K562 (cell line): Measurements from ENCODE around the gene ISCA1. TPM values are rescaled to one million over a fixed set of nuclear protein-coding genes. Genes with fewer than 3 reads are reported as not detected.

Experiments used
- EWSR1 ChIP-seq: fragments of 450-650 bp; IDR thresholded peaks from 2 replicates; pipeline ENCODE4 v1.6.1; 2018; ENCODE audit warnings: borderline replicate concordance, mild to moderate bottlenecking, low read depth, moderate library complexity; ENCODE audit not compliant: partially characterized antibody
- FOXJ2 ChIP-seq: fragments of 200-800 bp; sonication (Bioruptor generic); IDR thresholded peaks from 2 replicates; pipeline ENCODE4 v1.6.1; 2016; ENCODE audit warnings: missing genetic modification characterization, missing compliant biosample characterization
- HDAC1 ChIP-seq, 2 experiments: fragments of 450-650 bp; IDR thresholded peaks; 2 replicates each; pipeline ENCODE4 v1.6.1; 2016 to 2017; ENCODE audit warnings: inconsistent platforms in 1 of 2, mild to moderate bottlenecking in 1 of 2, moderate library complexity in 1 of 2
- KLF6 ChIP-seq: fragments of 250-450 bp; sonication (Bioruptor Pico); IDR thresholded peaks from 2 replicates; pipeline ENCODE4 v1.4.0; 2020; ENCODE audit warnings: mild to moderate bottlenecking, moderate library complexity, borderline replicate concordance
- MEIS2 ChIP-seq: fragments of 450-650 bp; IDR thresholded peaks from 2 replicates; pipeline ENCODE4 v1.6.1; 2014; ENCODE audit warnings: mild to moderate bottlenecking; ENCODE audit not compliant: partially characterized antibody
- NFE2L1 ChIP-seq: fragments of 450-650 bp; IDR thresholded peaks from 2 replicates; pipeline ENCODE4 v1.6.1; 2016; ENCODE audit warnings: missing genetic modification characterization, low read depth, mild to moderate bottlenecking, missing compliant biosample characterization, moderate library complexity, borderline replicate concordance
- NR4A1 ChIP-seq, 2 experiments: fragments of 250-450 bp in 1 of 2; fragments of 450-650 bp in 1 of 2; sonication (Bioruptor Pico) in 1 of 2; IDR thresholded peaks; 2 replicates each; pipeline versions ENCODE4 v1.4.0 to v1.6.1; 2016 to 2020; ENCODE audit warnings: mild to moderate bottlenecking in 2 of 2, missing compliant biosample characterization in 1 of 2, missing genetic modification characterization in 1 of 2, moderate library complexity in 1 of 2
- PHF21A ChIP-seq: fragments of 450-650 bp; IDR thresholded peaks from 2 replicates; pipeline ENCODE4 v1.6.1; 2017; ENCODE audit warnings: low read depth, borderline replicate concordance
- ZBED1 ChIP-seq: IDR thresholded peaks from 2 replicates; pipeline ENCODE4 v1.6.1; 2014
- ZBTB33 ChIP-seq: sonication (generic); formaldehyde crosslinking; IDR thresholded peaks from 2 replicates; pipeline ENCODE4 v1.8.1; 2023; ENCODE audit warnings: mild to moderate bottlenecking, missing genetic modification reagents
- ZNF12 ChIP-seq: sonication (generic); formaldehyde crosslinking; IDR thresholded peaks from 2 replicates; pipeline ENCODE4 v1.4.0; 2020; ENCODE audit warnings: mild to moderate bottlenecking, missing genetic modification reagents
- ZNF143 ChIP-seq: sonication (generic); formaldehyde crosslinking; IDR thresholded peaks from 2 replicates; pipeline ENCODE4 v1.9.0; 2022; ENCODE audit warnings: mild to moderate bottlenecking, missing genetic modification reagents
- ZNF717 ChIP-seq: fragments of 250-450 bp; sonication (Bioruptor Pico); IDR thresholded peaks from 2 replicates; pipeline ENCODE4 v1.5.0; 2021
- polyA plus RNA-seq, 8 experiments: library from polyadenylated mRNA; depleted of rRNA in 4 of 8; stranded (reverse) in 5 of 8; unstranded in 3 of 8; fragments of >200 nt; fragmentation: Nextera tagmentation in 2 of 8; fragmentation: Illumina TruSeq in 1 of 8; extraction: Ambion mirVana in 2 of 8; extraction: Trizol in 1 of 8; gene quantifications; 2 replicates each; pipeline versions ENCODE4 v1.2.1 to v1.2.3, GENCODE V29; 2011 to 2014; ENCODE audit warnings: inconsistent platforms in 1 of 8, missing spikeins in 1 of 8
- total RNA-seq, 7 experiments: library from RNA; depleted of rRNA in 6 of 7; stranded (reverse); fragments of >200 nt in 6 of 7; fragmentation: Illumina TruSeq in 2 of 7; extraction: Trizol in 2 of 7; gene quantifications; 2 replicates each; pipeline versions ENCODE4 v1.2.1 to v1.2.3, GENCODE V29; 2011 to 2021; ENCODE audit warnings: low replicate concordance in 1 of 7
- TF ChIP-seq, protein P1 (sequence below): fragments of 250-450 bp; sonication (Bioruptor Pico); IDR thresholded peaks from 2 replicates; pipeline ENCODE4 v1.4.0; 2020; ENCODE audit warnings: mild to moderate bottlenecking, moderate library complexity, borderline replicate concordance
- TF ChIP-seq, protein P2 (sequence below), 2 experiments: fragments of 450-650 bp; IDR thresholded peaks; 2 replicates each; pipeline ENCODE4 v1.6.1; 2018; ENCODE audit warnings: mild to moderate bottlenecking in 2 of 2, low read depth in 1 of 2; ENCODE audit not compliant: partially characterized antibody in 2 of 2

The ISCA1 gene
- total and polyA plus RNA-seq, 9 of the 15 experiments (the other 6 are each of a cell fraction or from before 2014, with no cell fraction given) = 6.5 to 27.1 (median 20.0) TPM

DNA sequence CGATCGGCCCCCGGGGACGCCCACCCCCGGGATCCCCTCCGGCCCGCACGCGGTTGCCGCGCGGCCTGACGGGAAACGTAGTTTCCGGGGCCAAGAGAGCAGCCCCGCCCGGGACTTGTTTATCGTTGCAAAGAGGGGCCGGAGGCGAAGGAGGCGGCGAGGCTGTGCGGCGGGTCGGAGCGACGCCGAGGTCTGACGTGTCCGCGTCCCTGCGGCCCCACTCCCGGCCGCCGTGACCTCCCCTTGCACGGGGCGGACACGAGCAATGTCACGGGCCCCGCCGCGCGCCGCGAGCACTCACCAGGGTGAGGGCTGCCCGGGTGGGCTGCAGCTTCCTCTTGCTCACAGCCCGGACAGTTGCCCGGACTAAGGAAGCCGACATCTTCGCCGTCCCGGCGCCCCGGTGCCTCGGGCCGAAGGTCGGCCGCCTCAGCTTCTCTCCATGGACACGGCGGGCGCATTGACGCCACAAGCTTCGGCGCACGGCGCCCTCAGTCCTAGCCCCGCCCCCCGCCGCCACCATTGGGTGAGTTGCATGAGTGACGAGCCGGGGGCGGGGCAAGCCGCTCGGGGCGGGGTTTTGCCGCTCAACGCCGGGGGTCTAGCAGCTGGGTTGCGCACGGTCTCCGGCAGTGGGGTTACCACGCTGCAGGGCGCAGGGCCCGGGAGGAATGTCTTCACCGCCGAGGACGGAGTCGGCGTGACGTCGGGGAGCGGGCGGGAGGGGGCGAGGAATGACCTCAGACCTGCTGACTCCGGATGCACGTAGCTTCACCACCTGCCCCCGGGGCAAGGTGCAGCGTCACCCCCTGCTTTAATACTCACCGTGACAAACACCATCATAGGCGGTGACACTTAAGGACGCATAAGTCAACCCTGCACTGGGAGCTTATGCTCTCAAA is at the start of gene ISCA1 (continued):
- TF ChIP-seq, protein P1, sequence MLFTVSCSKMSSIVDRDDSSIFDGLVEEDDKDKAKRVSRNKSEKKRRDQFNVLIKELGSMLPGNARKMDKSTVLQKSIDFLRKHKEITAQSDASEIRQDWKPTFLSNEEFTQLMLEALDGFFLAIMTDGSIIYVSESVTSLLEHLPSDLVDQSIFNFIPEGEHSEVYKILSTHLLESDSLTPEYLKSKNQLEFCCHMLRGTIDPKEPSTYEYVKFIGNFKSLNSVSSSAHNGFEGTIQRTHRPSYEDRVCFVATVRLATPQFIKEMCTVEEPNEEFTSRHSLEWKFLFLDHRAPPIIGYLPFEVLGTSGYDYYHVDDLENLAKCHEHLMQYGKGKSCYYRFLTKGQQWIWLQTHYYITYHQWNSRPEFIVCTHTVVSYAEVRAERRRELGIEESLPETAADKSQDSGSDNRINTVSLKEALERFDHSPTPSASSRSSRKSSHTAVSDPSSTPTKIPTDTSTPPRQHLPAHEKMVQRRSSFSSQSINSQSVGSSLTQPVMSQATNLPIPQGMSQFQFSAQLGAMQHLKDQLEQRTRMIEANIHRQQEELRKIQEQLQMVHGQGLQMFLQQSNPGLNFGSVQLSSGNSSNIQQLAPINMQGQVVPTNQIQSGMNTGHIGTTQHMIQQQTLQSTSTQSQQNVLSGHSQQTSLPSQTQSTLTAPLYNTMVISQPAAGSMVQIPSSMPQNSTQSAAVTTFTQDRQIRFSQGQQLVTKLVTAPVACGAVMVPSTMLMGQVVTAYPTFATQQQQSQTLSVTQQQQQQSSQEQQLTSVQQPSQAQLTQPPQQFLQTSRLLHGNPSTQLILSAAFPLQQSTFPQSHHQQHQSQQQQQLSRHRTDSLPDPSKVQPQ (CRISPR knock-in tag) = no peak
- TF ChIP-seq EWSR1 = no peak
- TF ChIP-seq ZBED1 = no peak
- TF ChIP-seq FOXJ2 (tag) = no peak
- no peak for TF ChIP-seq NFE2L1
- TF ChIP-seq, protein P2, sequence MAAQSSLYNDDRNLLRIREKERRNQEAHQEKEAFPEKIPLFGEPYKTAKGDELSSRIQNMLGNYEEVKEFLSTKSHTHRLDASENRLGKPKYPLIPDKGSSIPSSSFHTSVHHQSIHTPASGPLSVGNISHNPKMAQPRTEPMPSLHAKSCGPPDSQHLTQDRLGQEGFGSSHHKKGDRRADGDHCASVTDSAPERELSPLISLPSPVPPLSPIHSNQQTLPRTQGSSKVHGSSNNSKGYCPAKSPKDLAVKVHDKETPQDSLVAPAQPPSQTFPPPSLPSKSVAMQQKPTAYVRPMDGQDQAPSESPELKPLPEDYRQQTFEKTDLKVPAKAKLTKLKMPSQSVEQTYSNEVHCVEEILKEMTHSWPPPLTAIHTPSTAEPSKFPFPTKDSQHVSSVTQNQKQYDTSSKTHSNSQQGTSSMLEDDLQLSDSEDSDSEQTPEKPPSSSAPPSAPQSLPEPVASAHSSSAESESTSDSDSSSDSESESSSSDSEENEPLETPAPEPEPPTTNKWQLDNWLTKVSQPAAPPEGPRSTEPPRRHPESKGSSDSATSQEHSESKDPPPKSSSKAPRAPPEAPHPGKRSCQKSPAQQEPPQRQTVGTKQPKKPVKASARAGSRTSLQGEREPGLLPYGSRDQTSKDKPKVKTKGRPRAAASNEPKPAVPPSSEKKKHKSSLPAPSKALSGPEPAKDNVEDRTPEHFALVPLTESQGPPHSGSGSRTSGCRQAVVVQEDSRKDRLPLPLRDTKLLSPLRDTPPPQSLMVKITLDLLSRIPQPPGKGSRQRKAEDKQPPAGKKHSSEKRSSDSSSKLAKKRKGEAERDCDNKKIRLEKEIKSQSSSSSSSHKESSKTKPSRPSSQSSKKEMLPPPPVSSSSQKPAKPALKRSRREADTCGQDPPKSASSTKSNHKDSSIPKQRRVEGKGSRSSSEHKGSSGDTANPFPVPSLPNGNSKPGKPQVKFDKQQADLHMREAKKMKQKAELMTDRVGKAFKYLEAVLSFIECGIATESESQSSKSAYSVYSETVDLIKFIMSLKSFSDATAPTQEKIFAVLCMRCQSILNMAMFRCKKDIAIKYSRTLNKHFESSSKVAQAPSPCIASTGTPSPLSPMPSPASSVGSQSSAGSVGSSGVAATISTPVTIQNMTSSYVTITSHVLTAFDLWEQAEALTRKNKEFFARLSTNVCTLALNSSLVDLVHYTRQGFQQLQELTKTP (IDR thresholded peaks at IDR 0.05; ENCODE audit: low read depth in 1 of 2, partially characterized antibody in 2 of 2) = peak in 1 of 2 experiments; percentile 53
- peak; percentile 85 for TF ChIP-seq ZNF143 (CRISPR knock-in tag)
- TF ChIP-seq NR4A1 (CRISPR knock-in tag; IDR thresholded peaks at IDR 0.05) = no peak
- TF ChIP-seq NR4A1 (tag; IDR thresholded peaks at IDR 0.05) = no peak
- TF ChIP-seq ZNF12 (CRISPR knock-in tag) = peak; percentile 31; the same call in 1 of the 2 replicates
- no peak for TF ChIP-seq ZNF717 (CRISPR knock-in tag)
- TF ChIP-seq PHF21A = no peak
- peak in 1 of 2 experiments; percentile 81; a peak in 1 of 4 replicates for TF ChIP-seq HDAC1 (IDR thresholded peaks at IDR 0.05)
- no peak for TF ChIP-seq MEIS2
- TF ChIP-seq KLF6 (CRISPR knock-in tag) = no peak
- no peak for TF ChIP-seq ZBTB33
